ENCODE measurements around the gene RPS18.

DNA sequence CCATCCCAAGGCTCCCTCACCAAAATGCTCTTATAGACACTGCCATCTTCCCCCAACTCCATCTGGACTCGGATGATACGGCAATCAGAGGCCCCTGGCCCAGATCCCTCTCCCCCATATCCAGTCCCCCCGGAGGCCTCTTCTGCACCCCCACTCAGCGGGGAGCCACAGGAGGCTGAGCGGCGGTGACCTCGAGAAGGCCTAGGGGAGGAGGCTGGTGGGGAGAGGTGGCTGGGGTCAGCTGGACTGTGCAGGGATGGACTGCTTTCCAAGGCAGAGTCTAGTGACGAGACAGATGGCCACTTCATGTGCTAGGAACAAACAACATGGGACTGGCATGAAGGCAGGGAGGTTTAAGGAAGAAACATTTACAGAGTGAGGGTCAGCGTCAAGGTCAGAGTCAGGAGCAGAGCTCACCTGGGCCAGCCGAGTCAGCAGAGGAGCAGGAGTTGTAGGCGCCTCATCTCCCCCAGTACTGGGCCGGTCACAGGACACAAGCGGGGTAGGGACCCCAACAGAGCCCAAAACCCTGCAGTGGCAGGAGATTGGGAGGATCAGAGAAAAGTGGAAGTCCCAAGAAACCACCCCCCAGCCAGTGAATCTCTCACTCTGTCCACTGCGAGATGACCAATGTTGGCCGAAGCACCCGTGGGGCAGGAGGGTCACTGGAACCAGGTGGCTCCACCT is 21.3 kb downstream of the RPS18 start:
- TF ChIP-seq, protein P1, sequence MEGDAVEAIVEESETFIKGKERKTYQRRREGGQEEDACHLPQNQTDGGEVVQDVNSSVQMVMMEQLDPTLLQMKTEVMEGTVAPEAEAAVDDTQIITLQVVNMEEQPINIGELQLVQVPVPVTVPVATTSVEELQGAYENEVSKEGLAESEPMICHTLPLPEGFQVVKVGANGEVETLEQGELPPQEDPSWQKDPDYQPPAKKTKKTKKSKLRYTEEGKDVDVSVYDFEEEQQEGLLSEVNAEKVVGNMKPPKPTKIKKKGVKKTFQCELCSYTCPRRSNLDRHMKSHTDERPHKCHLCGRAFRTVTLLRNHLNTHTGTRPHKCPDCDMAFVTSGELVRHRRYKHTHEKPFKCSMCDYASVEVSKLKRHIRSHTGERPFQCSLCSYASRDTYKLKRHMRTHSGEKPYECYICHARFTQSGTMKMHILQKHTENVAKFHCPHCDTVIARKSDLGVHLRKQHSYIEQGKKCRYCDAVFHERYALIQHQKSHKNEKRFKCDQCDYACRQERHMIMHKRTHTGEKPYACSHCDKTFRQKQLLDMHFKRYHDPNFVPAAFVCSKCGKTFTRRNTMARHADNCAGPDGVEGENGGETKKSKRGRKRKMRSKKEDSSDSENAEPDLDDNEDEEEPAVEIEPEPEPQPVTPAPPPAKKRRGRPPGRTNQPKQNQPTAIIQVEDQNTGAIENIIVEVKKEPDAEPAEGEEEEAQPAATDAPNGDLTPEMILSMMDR (IDR thresholded peaks at IDR 0.05; ENCODE audit: insufficient read depth, low read length, poor library complexity, severe bottlenecking) = no peak
- TF ChIP-seq EZH2phosphoT487 (conservative IDR thresholded peaks at IDR 0.05; ENCODE audit: low read length) = no peak

Measured in SU-DHL-6 (cell line).